GM12878 (cell line): ENCODE data around the gene RASGRF1. TPM values are rescaled to one million over a fixed set of nuclear protein-coding genes. Genes with fewer than 3 reads are reported as not detected.

Experiments
- ATAC-seq: fragments of 200-7000 bp; cut with Tn5 transposase; 3 replicates; pipeline ENCODE4 v1.9.1; 2020; ENCODE audit warnings: mild to moderate bottlenecking, moderate library complexity
- BruUV-seq: library from RNA; stranded (reverse); fragments of 400-500 nt; replicated peaks from 2 replicates; lab custom pipeline; 2021; lab: Mats Ljungman, UMichigan
- CTCF ChIA-PET: fragments of 300-600 bp; sonication (Branson Sonifier 250); formaldehyde crosslinking; extraction: SDS; loops from one replicate; lab custom pipeline; 2021; ENCODE audit warnings: inconsistent platforms; lab: Yijun Ruan, JAX
- POLR2A ChIA-PET: fragments of 350-600 bp; formaldehyde crosslinking; extraction: SDS; loops from one replicate; lab custom pipeline; 2021; ENCODE audit warnings: inconsistent platforms; lab: Charles Lee
- RAD21 ChIA-PET: fragments of 300-600 bp; sonication (Branson Sonifier 250); formaldehyde crosslinking; loops from one replicate; lab custom pipeline; 2023; ENCODE audit warnings: antibody characterized with exemption; ENCODE audit not compliant: unreplicated experiment; lab: Charles Lee
- SMC1A ChIA-PET: fragments of 300-600 bp; sonication (Branson Sonifier 250); formaldehyde crosslinking; loops from one replicate; lab custom pipeline; 2023; ENCODE audit not compliant: unreplicated experiment, uncharacterized antibody; lab: Charles Lee
- DNase-seq: peaks from one replicate; pipeline ENCODE4 v3.0.0-alpha.2; 2011; ENCODE audit warnings: low read depth, low spot score
- FAIRE-seq: peaks from 3 replicates; lab custom pipeline; 2011; peaks lifted over from hg19 to GRCh38; lab: Jason Lieb, UNC
- H2AFZ ChIP-seq: 2 replicates; pipeline ENCODE4 v1.6.0; 2011; ENCODE audit warnings: low read depth, low read length, control low read depth; ENCODE audit not compliant: control insufficient read depth
- H3K27ac ChIP-seq: 2 replicates; pipeline ENCODE4 v1.5.1; 2011; ENCODE audit warnings: control low read depth; ENCODE audit not compliant: control insufficient read depth, insufficient read depth
- H3K27me3 ChIP-seq, 2 experiments: replicated peaks in 1 of 2; 2 replicates each; pipeline versions ENCODE4 v1.6.0 to v1.6.1; 2011; ENCODE audit warnings: low read length in 1 of 2; ENCODE audit not compliant: control insufficient read depth in 2 of 2, insufficient read depth in 2 of 2
- H3K36me3 ChIP-seq, 2 experiments: 2 replicates each; pipeline ENCODE4 v1.5.1; 2011; ENCODE audit warnings: low read length in 1 of 2; ENCODE audit not compliant: control insufficient read depth in 2 of 2, insufficient read depth in 2 of 2
- H3K4me1 ChIP-seq: 2 replicates; pipeline ENCODE4 v1.6.1; 2011; ENCODE audit warnings: mild to moderate bottlenecking, low read length, moderate library complexity, mixed read lengths; ENCODE audit not compliant: control insufficient read depth, insufficient read depth
- H3K4me2 ChIP-seq: 2 replicates; pipeline ENCODE4 v1.6.0; 2011; ENCODE audit warnings: control low read depth; ENCODE audit not compliant: control insufficient read depth, insufficient read depth
- H3K4me3 ChIP-seq: fragments of 200-600 bp; sonication (generic); 2 replicates; pipeline ENCODE4 v1.5.1; 2016
- H3K79me2 ChIP-seq: 2 replicates; pipeline ENCODE4 v1.6.0; 2011; ENCODE audit warnings: low read length; ENCODE audit not compliant: control insufficient read depth, insufficient read depth
- H3K9ac ChIP-seq: 2 replicates; pipeline ENCODE4 v1.8.0; 2011; ENCODE audit warnings: low read length, control low read depth, mixed read lengths; ENCODE audit not compliant: control insufficient read depth, insufficient read depth
- H3K9me3 ChIP-seq: replicated peaks from 3 replicates; pipeline ENCODE4 v1.5.1; 2011; ENCODE audit warnings: mild to moderate bottlenecking, low read length; ENCODE audit not compliant: control insufficient read depth, insufficient read depth
- H4K20me1 ChIP-seq: 2 replicates; pipeline ENCODE4 v1.6.0; 2011; ENCODE audit not compliant: control insufficient read depth, insufficient read depth
- BHLHE40 ChIP-seq, 2 experiments: fragments of 450-650 bp in 1 of 2; IDR thresholded peaks; 2 replicates each; pipeline ENCODE4 v1.6.1; 2011 to 2017; ENCODE audit warnings: low read depth in 2 of 2, borderline replicate concordance in 1 of 2, improper control_type of control experiment in 1 of 2, low read length in 1 of 2, mild to moderate bottlenecking in 1 of 2
- CEBPB ChIP-seq, 2 experiments: fragments of 150-350 bp in 1 of 2; IDR thresholded peaks; 2 replicates each; pipeline ENCODE4 v1.6.1; 2012 to 2014; ENCODE audit warnings: low read depth in 2 of 2, low read length in 2 of 2, borderline replicate concordance in 1 of 2, inconsistent platforms in 1 of 2
- EZH2 ChIP-seq: IDR thresholded peaks from 2 replicates; pipeline ENCODE4 v1.6.1; 2012; ENCODE audit warnings: low read depth, mild to moderate bottlenecking, control low read depth, inconsistent platforms, low read length, borderline replicate concordance; ENCODE audit not compliant: control insufficient read depth
- HSF1 ChIP-seq: fragments of 150-350 bp; IDR thresholded peaks from 2 replicates; pipeline ENCODE4 v1.6.1; 2014; ENCODE audit warnings: mild to moderate bottlenecking, low read depth, low read length
- NFIC ChIP-seq: IDR thresholded peaks from 2 replicates; pipeline ENCODE4 v1.6.1; 2012; ENCODE audit warnings: low read depth, mild to moderate bottlenecking, inconsistent platforms, low read length, moderate library complexity
- PBX3 ChIP-seq: IDR thresholded peaks from 2 replicates; pipeline ENCODE4 v1.6.1; 2011; ENCODE audit warnings: mild to moderate bottlenecking, low read depth, low read length, moderate library complexity; ENCODE audit not compliant: insufficient replicate concordance
- RELA ChIP-seq: fragments of 450-650 bp; IDR thresholded peaks from 2 replicates; pipeline ENCODE4 v1.8.0; 2014; ENCODE audit warnings: borderline replicate concordance; ENCODE audit not compliant: partially characterized antibody
- WGBS: methylation state at CpG from one replicate; pipeline ENCODE4 v1.1.6; 2016; ENCODE audit warnings: low lambda C conversion rate; ENCODE audit not compliant: insufficient replicate concordance, insufficient coverage; ENCODE audit errors: missing lambda C conversion rate; 5-methylcytosine and 5-hydroxymethylcytosine counted together
- in situ Hi-C: fragments of 300-500 bp; cut with MboI; formaldehyde crosslinking; loops from 9 replicates; pipeline ENCODE4 v1.14.3; 2018; ENCODE audit warnings: mixed read lengths
- intact Hi-C: fragments of 100-400 bp; cut with micrococcal nuclease; formaldehyde crosslinking; loops from one replicate; pipeline ENCODE4 v1.14.2; 2022; ENCODE audit not compliant: unreplicated experiment
- polyA plus RNA-seq, 11 experiments: library from polyadenylated mRNA; depleted of rRNA in 4 of 11; unstranded in 6 of 11; stranded (reverse) in 5 of 11; fragments of >200 nt; fragmentation: Nextera tagmentation in 4 of 11; fragmentation: Illumina TruSeq in 1 of 11; extraction: Ambion mirVana in 4 of 11; extraction: Trizol in 1 of 11; gene quantifications; 1 replicate in 1 of 11; 2 replicates in 10 of 11; pipeline versions ENCODE4 v1.2.1 to v1.2.3, GENCODE V29; 2011 to 2016; ENCODE audit warnings: inconsistent platforms in 2 of 11, missing spikeins in 2 of 11, low read depth in 1 of 11
- total RNA-seq, 4 experiments: library from RNA; depleted of rRNA in 3 of 4; stranded (reverse); fragments of >200 nt in 3 of 4; fragmentation: Illumina TruSeq in 1 of 4; extraction: Trizol in 1 of 4; gene quantifications; 2 replicates each; pipeline versions ENCODE4 v1.2.1 to v1.2.3, GENCODE V29; 2013 to 2021

The RASGRF1 gene
- total and polyA plus RNA-seq, 10 of the 15 experiments (the other 5 are each of a cell fraction or from before 2014, with no cell fraction given) = 0.20 to 1.9 (median 0.86) TPM

- TF ChIP-seq PBX3 (no peak), EZH2 (no peak), RELA (no peak), NFIC (no peak), HSF1 (no peak)
Observed at GRCh38 chr15:79066391-79067071, 24.0 kb downstream of the RASGRF1 start (continued).

DNA sequence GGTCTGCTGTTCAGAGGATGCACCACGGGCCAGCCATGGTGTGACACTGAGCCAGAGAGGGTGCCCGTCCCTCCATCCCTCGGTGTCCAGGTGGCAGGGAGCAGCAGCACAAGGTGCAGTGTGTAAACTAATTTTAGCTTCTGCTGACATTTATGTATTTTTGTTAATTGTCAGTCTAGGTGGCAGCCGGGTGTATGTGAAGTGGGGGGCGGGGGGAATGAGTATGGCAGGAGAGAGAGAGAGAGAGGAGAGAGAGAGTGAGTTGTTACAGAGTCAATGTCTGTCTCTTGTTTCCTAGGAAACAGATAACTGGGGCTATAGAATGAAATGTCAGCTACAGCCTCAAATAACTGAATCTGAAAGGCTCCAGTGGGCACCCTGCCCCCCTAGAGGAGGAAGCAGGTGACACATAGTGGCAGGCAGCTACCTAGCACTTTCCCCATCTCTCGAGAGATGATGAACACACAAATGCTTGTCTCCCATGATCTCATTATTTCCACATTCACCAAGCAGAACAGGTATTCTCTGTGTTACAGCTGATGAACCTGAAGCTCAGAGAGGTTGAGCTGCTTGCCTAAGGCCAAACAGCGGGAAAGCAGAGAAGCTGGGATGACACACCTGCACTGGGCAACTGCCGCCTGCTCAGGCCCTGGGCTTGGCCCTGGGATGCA is 24.7 kb downstream of the RASGRF1 start:
- H4K20me1 ChIP-seq = no peaks in the 10 kb centered on the region
- H3K4me3 ChIP-seq = no peak overlapping the region
- WGBS = 20% methylated on average over 8 of the region's 8 CpGs
- RAD21 ChIA-PET = interaction anchor here (0.9 kb wide), 1 partner anchor 38 kb away, joined by 3 read pairs; no protein-coding TSS in a partner anchor
- peaks cover 0 to 2% of the 10 kb centered on the region in 2 experiments; a peak in 2 of 4 replicates for H3K27me3 ChIP-seq
- H3K4me1 ChIP-seq = no peaks in the 10 kb centered on the region
- H3K36me3 ChIP-seq = no peaks in the 10 kb centered on the region
- ATAC-seq (peak; percentile 55), DNase-seq (no peak), FAIRE-seq (no peak)
- intact Hi-C loops (no loop called here), in situ Hi-C loops (no loop called here)
- H3K9me3 ChIP-seq = no peaks in the 10 kb centered on the region
- CTCF ChIA-PET = no interaction called here
- H3K4me2 ChIP-seq = no peak overlapping the region
- no TSS peak for BruUV-seq
- H3K79me2 ChIP-seq = no peaks in the 10 kb centered on the region
- TF ChIP-seq CEBPB (IDR thresholded peaks at IDR 0.05; ENCODE audit: borderline replicate concordance in 1 of 2, low read depth in 2 of 2, low read length in 2 of 2) (no peak), BHLHE40 (IDR thresholded peaks at IDR 0.05; ENCODE audit: borderline replicate concordance in 1 of 2, low read depth in 2 of 2, low read length in 1 of 2) (no peak)
- POLR2A ChIA-PET = no interaction called here
- SMC1A ChIA-PET = interaction anchor here (0.6 kb wide), 1 partner anchor 36 kb away, joined by 3 read pairs; no protein-coding TSS in a partner anchor
- no peak overlapping the region for H3K27ac ChIP-seq
- no peak overlapping the region for H2AFZ ChIP-seq
- no peak overlapping the region for H3K9ac ChIP-seq
